Hepatocyte (in vitro differentiated cells): ENCODE data around the gene ELMO2.

Experiments used
- EZH2 ChIP-seq: fragments of 200-600 bp; sonication (generic); IDR thresholded peaks from 2 replicates; pipeline ENCODE4 v1.6.1; 2016; ENCODE audit warnings: antibody characterized with exemption, mild to moderate bottlenecking, borderline replicate concordance
- EZH2phosphoT487 ChIP-seq: fragments of 200-600 bp; sonication (generic); IDR thresholded peaks from one replicate; pipeline ENCODE4 v1.6.1; 2018; ENCODE audit warnings: antibody characterized with exemption, mild to moderate bottlenecking, low read depth, moderate library complexity; ENCODE audit not compliant: unreplicated experiment, severe bottlenecking
- TF ChIP-seq, protein P1 (sequence below): fragments of 200-600 bp; sonication (generic); IDR thresholded peaks from 2 replicates; pipeline ENCODE4 v1.5.1; 2016; ENCODE audit warnings: antibody characterized with exemption, mild to moderate bottlenecking; ENCODE audit not compliant: poor library complexity

DNA sequence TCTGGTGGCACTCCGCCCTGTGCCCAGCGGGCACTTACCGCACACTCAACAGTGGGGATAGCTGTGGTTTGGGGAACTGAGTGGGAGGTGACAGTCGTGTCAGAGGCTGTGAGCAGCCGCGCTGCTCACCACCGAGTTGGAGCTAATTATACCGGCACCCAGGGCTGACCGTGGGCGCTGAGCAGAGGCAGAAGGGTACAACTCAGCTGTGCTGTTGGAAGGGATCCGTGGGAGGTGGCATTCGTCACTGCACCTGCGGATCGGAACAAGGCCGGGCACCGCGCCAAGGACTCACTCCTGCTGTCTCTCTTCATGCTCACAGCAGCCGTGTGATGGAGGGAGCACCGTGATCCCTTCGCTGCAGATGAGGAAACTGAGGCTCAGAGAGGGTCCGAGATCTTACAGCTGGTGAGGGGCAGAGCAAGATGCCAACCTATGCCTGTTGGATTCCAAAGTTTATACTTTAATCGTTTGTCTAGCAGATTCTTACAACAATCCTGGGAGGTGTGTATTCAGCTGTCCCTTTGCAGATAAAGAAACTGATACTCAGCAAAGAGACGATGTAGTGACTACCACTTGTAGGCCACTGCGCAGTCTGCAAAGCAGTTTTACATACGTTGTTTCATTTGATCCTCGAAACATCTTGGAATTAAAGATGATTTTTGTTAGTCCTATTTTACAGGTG, 713 bp upstream of the ELMO2 start:
- TF ChIP-seq, protein P1, sequence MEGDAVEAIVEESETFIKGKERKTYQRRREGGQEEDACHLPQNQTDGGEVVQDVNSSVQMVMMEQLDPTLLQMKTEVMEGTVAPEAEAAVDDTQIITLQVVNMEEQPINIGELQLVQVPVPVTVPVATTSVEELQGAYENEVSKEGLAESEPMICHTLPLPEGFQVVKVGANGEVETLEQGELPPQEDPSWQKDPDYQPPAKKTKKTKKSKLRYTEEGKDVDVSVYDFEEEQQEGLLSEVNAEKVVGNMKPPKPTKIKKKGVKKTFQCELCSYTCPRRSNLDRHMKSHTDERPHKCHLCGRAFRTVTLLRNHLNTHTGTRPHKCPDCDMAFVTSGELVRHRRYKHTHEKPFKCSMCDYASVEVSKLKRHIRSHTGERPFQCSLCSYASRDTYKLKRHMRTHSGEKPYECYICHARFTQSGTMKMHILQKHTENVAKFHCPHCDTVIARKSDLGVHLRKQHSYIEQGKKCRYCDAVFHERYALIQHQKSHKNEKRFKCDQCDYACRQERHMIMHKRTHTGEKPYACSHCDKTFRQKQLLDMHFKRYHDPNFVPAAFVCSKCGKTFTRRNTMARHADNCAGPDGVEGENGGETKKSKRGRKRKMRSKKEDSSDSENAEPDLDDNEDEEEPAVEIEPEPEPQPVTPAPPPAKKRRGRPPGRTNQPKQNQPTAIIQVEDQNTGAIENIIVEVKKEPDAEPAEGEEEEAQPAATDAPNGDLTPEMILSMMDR, result no peak
- TF ChIP-seq EZH2, result no peak
- no peak for TF ChIP-seq EZH2phosphoT487
